GM20431 (cell line): Measurements from ENCODE around the gene FGF8.
"Not testable (repeated sequence)": the region's sequence is repeated elsewhere in the genome, so short reads cannot be mapped to it uniquely, and the experiment has no call there.

Experiments
- in situ Hi-C: fragments of 300-500 bp; cut with MseI, MboI; formaldehyde crosslinking; loops from one replicate; pipeline ENCODE4 v1.15.0; 2020; ENCODE audit warnings: low sequenced_read_pairs; ENCODE audit not compliant: unreplicated experiment

FGF8 gene, protein sequence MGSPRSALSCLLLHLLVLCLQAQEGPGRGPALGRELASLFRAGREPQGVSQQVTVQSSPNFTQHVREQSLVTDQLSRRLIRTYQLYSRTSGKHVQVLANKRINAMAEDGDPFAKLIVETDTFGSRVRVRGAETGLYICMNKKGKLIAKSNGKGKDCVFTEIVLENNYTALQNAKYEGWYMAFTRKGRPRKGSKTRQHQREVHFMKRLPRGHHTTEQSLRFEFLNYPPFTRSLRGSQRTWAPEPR

DNA sequence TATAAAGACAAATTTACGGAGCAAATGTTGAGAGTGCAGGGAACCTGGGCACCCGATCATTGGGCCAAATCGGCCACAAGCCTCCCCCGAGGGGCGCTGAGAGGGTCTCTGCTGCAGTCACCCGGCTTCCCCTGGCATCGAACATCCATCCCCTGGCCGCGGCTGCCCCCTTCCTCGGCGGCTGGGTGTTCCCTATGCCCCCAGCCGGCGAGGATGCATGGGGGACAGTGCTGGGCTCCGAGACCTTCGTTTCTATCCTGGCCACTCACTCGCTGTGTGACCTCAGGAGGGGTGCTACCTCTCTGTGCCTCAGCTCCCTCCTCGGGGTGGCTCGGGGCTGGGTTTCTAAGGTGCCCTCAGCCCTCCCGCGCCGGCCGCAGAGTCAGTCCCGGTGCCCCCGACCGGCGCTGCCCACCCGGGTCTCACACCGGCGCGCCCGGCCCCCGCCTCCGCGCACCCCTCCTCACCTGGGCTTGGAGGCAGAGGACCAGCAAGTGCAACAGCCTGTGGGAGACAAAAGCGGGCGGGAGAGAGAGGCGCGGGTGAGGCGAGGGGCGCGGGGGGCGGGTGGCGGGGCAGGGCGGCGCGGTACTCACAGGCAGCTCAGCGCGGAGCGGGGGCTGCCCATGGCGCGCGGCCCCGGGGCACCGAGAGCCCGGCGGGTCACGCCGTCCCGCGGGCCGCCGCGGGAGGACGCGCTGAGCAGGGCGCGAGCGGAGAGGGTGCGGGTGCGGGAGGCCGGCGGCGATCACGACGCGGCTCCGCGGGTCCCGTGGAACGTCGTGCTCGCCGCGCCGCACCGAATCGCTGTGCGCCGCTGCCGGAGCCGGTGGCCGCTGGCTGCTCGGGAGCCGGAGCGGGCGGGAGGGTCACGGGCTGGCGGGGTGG lies at the start of gene FGF8:
Gene FGF8, minus strand, starts transcription at position 842 of the 888 bp plus-strand sequence. Its CDS starts 214 bp downstream, at position 628.
- in situ Hi-C loops: no loop called here

DNA sequence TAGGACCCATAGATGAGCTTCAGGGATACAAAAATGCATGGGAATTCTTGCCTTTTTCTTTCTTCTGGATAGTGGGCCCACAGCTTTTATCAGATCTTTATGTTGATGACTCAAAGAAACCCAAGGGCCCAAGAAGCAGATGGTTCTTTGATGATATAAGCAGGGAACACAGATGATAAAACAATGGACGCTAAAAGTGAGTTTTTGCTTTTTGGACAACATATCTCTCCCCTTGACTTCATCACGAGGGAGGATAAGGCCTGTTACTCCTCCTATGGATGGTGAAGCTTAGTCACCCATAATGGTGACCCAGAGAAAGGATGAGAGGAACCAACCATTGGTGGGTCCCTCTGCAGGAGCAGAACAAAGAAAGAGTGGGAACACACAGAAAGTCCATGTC lies 48.8 kb upstream of the FGF8 start:
- in situ Hi-C loops: no loop called here

DNA sequence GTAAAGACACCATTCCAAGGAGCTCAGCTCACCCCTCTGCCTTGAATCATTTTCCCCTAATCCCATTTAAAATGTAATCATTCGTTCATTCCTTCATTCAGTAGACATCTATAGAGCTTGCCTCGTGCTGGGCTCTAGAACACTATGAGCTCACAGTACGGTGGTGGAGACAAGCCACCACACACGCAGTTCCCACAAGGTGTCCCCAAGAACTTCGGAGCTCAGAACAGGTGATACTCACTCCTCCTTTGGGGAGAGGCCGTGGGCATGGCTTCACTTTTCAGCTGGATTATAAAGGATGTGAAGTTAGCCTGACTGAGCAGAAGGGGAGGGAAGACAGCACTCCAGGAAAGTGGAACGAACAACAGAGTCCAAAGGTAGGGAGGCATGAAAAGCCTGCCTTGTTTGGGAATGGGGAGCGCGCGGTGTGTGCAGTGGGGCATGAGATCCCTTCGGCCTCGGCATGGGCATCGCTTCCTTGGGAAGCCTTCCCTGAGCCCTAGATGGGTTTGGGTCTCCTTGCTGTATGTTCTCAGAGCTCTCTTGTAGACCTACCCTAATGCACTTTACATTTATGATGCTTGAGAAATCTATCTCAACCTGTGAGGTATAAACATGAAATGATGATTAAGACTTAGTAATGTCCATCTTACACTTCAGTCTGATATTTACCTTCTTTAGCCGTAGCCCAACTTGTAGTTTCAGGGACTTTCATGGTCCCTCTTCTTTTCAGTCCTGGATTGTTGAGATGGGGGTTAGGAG lies 43.1 kb upstream of the FGF8 start:
- in situ Hi-C loops: no loop called here

DNA sequence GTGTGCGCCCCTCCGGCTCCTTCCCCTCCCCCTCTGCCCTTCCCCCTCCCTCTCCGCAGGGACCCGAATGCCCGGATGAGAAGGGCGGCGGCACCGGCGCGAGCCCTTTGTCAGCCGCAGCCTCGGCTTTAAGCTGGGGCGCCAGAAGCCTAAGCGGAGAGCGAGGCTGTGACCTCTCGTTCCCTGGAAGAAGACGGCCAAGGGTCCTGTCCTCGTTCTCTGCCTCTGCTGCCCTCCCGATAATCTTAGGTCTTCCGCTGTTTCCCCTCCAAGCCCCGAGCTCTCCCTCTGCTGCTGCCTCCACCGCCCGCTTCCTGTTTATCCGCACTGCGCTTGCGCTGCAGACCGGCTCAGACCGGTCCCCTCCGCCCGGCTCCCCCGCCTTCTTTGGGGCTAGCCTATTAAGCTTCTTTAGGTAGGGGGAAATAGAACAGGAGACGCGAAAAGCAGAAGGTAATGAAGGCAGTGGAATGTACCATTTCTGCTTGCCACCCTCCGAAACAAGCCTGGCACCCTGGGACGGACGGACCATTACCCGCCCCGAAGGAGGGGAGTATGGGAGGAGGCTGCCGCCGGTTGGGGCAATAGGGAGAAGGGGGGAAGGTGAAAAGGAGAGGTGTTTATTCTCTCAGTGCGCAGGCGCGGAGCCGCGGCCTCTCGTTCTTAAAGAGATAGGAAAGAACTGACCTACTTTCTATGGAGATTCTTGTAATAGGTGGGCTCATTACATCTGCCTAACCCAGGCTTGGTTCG lies 42.4 kb upstream of the FGF8 start, which contains the start of gene OGA:
Gene OGA, minus strand, starts transcription at position 326 of the 753 bp plus-strand sequence. CDS start 422 bp downstream, outside the sequence.
- in situ Hi-C loops: no loop called here

DNA sequence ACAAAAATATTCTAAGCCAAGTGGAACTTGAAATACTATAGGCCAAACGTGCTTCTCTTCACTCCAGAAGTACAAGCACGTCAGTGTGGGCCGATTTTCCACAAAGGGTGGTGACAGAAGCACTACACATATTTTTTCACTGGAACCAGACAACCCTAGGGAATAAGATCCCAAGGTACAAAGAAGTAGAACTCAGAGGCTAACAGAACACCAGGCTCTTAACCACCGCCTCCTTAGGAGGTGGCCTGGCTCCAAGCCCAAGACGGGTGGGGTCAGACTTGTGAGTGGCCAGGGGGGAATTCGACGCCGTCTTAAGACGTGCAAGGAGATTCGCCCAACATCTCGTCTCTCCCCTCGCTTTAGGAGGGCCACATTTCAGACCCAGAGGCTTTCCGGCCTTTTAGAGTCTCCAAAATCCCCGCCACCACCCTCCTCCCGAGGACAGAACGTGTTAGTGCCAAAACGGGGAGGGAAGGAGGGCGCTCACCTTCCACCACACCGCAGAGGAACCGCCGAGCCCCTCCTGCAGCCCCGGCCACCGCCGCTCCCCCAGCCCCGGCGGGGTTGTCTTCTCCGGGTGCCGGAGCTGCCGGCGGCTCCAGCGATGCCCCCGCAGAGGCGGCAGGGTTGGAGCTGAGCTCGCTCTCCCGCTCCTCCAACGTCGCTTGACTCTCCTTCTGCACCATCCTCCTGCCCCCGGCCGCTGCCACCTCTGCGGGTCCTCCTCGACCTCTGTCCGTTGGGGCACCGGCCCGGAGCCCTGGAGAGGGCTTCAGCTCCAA lies 41.6 kb upstream of the FGF8 start:
- in situ Hi-C loops: no loop called here

DNA sequence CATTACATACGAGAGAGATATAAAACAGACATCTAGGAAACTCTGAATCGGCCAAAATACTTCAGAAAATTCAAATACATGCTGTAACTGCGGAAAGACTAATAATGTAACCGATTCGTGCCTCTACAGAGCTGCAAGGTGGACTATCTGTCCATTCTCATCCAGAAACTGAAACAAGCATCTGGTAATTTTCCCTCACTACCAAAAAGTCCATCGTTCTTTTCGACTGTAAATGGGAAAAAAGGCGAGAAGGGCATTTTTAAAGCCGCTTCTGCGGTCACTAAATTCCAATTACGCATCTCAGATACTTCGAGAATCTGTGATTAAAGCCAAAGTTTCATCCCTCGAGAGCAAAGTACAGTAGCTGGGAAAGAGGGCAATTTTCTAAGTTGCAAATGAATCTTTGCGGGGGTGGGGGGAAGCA lies 41.0 kb upstream of the FGF8 start:
- in situ Hi-C loops: no loop called here

DNA sequence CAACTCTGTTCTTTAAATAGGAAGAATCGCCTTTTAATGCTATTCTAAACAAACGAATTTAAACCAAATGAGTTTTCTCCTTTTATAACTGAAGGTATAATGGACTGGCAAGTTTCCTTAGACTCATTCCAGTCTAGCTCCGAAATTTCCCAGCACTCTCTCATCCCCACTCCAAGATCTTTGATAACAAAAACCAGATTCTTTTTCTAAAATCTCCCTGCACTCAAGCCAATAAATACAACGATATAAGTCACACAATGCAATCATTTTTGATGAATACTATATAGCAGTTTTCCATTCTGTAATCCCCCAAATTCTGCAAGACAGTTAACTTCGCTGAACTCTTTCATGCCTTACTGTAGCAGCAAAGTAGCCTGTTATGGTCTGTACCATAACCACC lies 40.5 kb upstream of the FGF8 start:
- in situ Hi-C loops: no loop called here

DNA sequence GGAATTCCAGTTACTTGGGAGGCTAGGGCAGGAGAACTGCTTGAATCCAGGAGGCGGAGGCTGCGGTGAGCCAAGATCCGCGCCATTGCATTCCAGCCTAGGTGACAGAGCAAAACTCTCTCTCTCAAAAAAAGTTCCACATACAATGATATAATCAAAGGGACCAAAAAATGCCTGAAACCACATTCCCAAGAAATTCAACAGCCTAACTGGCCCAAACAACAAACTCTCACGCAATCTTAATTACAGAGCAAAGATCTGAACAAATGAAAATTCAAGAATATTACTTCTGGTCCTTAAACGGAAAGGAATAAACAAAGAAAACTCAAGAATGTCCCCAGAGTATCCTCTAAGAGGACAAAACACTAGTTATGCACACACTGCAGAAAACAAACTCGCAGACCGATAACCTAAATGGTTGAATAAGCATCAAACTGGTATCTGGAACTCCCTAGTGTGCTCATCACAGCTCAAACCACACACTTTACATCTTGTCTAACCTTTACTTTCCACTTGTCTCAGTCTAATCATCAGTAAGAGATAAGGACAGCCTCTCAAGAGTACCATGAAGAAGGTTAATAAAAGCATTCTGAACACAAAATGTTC lies 38.7 kb upstream of the FGF8 start:
- in situ Hi-C loops: no loop called here

DNA sequence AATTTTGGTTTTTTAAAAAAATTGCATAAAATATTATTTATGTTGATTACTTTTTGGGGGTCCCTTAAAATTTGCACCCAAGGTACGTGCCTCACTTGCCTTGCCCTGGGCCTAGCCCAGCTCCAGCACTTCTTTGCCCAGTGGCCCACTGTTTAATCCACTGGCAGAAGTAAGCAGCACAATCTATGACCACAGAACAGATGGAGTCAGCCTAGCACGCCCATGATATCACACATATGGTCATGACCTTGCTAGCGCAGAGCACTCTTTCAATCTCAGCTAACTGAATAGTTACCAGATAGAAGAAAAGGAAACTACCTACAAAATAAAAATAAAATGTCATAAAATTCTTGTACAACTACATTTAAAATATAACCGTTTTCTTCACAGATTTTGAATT lies 36.7 kb upstream of the FGF8 start:
- in situ Hi-C loops: no loop called here

DNA sequence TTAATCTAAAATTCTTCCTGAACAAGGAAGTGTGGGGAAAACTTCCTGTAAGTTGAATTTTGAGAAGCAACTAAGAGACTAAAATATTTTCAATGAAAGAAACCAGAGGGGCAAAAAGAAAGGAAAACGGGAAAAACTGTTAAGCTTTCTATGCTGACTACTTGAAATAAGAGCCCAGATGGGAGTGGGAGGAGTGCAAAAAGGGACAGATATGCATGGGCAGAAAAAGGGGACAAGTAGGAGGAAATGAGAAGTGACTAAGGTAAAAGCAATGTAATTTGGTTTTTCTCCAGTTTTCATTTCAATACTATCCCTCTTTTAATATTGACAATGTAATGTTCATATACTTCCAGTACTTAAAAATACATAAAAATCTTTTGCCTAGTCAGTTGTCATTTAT lies 31.2 kb upstream of the FGF8 start:
- in situ Hi-C loops: no loop called here

DNA sequence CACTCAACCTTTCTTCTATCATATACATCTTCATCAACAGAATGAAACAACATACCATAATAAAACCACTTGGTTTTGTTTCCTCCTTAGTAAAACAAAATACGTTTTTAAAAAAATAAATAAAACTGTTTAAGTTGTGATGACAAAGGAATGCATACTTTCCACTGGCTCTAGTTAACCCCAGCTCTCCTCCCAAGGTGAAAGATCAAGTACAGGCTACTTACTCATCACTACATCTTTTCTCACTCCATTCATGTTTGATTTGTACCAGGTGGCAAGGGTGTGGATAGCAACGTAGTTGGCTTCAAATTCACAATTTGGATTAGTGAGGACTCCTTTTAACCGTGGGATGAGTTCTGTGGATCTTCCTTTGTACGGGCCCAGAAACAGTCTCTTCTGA lies 27.6 kb upstream of the FGF8 start:
- in situ Hi-C loops: no loop called here

DNA sequence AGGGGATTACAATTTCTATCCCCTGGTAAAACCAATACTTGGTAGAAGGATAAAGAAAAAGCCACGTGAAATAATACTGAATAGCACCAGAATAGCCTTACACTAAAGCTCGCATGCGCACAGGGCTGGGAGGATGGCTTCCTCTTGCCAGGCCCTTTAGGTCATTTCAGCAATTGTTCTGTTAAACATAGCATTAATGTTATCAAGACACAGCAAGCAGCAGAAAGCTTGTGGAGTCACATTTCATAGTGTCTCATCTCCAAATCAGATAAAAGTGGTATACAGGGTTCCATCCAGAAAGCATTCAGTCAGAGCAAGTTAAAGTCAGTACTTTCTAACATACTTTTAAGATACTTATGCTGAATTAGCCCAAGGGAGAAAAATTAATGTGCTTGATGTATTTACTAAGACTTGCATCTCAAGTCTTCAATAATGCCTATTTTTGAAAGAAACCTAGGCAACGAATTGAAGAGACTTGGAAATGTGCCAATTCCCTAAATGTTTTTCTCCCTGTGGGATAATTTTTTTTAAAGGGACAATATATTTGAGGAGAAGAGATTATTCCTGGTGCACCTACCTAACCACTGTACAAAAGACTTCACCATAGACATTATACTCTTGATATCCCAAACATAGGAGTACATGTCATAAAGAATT lies 21.6 kb upstream of the FGF8 start:
- in situ Hi-C loops: no loop called here

DNA sequence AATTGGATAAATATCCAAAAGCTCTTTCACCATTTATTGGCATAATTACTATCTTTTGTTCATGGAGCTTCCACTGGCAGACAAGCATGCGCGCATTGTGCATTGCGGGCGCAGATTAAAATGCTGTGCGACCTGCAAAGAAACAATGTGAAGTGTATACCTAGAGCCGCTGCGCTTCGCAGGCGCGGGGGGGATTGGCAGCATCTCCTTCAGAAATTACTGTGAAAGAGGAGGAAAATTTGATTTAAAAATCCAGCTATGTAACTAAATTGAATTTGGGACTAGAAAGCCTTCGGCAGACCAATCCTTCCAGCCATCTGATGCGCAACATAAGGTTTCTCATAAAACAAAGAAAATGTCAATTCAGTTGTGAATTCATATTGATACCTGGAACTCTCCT lies 17.6 kb upstream of the FGF8 start:
- in situ Hi-C loops: no loop called here

DNA sequence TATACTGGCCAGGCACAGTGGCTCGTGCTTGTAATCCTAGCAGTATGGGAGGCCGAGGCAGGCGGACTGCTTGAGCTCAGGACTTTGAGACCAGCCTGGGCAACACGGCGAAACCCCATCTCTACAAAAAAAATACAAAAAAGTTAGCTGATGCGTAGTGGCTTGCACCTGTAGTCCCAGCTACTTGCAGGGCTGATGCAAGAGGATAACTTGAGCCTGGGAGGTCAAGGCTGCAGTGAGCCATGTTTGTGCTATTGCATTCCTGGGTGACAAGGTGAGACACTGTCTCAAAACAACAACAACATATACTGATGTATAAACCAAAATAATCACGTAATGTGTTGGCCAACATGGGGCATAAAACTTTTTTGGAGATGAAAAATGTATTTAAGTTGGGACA lies 13.8 kb upstream of the FGF8 start:
- in situ Hi-C loops: no loop called here

DNA sequence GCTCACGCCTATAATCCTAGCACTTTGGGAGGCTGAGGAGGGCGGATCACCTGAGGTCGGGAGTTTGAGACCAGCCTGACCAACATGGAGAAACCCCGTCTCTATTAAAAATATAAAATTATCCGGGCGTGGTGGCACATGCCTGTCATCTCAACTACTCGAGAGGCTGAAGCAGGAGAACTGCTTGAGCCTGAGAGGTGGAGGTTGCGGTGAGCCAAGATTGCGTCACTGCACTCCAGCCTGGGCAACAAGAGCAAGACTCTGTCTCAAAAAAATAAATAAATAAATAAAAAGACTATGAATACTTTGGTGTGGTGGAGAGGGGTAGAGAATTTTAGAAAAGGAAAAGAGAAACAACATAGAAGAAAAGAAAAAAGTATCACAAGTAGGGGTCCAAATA lies 13.3 kb upstream of the FGF8 start:
- in situ Hi-C loops: not testable (repeated sequence)

DNA sequence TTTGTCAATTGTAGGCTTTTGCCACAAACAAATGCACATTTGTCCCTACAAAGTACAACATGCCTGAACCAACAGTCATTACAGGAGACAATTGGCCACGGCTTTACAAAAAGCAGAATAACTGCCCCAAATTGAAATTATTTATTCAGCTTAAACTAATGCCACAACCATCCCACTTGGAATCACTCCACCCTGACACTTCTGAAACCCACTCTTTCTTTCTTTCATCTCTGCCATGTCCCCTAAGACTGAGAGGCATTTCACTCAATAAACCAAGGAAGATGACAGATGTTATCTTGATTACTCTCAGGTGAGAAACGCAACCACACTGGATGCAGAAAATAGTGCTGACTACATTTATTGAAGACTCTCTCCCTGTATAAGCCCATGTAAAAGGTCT lies 9.9 kb upstream of the FGF8 start:
- in situ Hi-C loops: no loop called here

DNA sequence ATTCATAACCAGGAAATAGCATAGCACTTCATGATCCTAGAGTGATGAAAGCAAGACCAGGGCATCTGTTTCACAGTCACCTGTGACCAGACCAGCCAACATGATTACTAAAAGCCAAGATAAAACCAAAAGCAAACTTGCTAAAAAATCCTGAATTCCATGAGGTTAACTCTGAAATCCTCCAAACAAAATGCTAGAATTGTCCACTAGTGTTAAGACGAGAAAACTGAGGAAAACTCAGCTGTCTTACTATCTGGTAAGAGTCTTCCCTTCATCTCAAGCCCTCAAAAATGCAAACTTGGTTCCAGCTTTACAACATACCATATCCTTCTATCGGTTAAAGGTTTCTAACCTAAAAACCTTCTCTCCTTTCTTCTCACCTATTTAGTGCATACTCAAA lies 8.6 kb upstream of the FGF8 start:
- in situ Hi-C loops: loop anchor here (5.0 kb wide), 1 partner anchor 182 kb away; no protein-coding TSS in a partner anchor

DNA sequence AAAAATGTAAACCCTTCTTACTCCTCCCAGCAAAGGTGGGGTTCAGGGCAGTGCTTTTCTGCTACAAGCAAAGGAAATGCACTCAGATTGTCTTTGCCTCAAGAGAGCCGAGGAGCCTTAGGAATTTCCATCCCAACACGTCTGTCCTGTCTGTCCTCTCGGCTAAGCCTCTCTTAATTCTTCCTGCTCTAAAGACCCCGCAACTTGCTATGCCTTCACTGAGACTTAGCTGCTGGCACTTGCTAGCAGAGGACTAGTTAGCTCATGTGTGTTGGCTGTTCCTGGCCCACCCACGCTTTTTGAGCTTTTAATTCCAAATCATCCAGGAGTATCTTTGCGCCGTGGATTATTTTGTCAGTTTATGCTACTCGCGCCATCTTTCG lies 7.8 kb upstream of the FGF8 start:
- in situ Hi-C loops: loop anchor here (5.0 kb wide), 1 partner anchor 181 kb away; no protein-coding TSS in a partner anchor
